D341Med (cell line): ENCODE measurements around the gene ST3GAL2.
"Not testable (repeated sequence)": the region's sequence is repeated elsewhere in the genome, so short reads cannot be mapped to it uniquely, and the experiment has no call there.

Experiments used
- DNase-seq: peaks from one replicate; pipeline ENCODE4 v3.0.0; 2012; ENCODE audit warnings: low spot score

ST3GAL2 gene

DNA sequence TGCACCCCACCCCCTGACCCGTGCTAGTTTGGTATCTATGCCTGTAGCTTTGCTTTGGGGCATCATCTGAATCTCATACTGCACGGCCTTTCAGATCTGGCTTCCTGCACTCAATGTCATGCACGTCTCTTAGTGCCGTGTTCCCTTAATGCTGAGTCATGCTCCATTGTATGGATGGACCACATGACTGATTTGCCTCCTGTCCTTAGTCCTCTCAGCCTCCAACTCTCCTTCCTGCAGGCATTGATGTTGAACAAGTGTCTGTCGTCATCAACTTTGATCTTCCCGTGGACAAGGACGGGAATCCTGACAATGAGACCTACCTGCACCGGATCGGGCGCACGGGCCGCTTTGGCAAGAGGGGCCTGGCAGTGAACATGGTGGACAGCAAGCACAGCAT is 106.2 kb downstream of the ST3GAL2 start:
- DNase-seq = not testable (repeated sequence)

DNA sequence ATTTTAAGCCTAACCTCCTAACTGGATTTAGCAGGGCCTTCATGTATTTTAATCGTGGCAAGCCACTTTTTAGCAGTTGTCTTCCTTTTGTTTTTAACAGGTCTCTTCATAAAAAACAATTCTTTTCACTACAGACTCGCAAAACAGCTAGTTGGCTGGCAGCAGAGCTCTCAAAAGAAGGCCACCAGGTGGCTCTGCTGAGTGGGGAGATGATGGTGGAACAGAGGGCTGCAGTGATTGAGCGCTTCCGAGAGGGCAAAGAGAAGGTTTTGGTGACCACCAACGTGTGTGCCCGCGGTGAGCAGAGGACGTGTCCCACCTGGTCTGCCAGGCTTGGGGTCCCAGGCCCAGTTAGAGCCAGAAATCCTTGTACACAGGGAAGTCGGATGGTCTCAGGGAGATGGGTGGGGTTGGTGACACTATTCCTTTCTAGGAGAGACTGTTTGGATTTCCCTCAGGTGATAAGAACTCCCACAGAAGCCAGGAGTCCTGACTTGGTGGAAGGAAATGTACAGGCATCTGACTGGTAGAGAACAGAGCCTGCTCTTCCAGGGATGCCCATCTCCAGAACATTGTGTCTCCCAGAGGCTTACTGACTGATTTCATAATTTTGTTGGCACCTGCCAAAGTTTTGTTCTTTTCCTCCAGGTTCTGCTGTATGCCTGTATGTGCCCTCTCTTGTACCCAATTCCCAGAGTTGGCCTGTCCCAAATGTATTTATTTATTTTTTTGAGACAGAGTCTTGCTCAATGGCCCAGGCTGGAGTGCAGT is 107.1 kb downstream of the ST3GAL2 start:
- peak; percentile 36 for DNase-seq

DNA sequence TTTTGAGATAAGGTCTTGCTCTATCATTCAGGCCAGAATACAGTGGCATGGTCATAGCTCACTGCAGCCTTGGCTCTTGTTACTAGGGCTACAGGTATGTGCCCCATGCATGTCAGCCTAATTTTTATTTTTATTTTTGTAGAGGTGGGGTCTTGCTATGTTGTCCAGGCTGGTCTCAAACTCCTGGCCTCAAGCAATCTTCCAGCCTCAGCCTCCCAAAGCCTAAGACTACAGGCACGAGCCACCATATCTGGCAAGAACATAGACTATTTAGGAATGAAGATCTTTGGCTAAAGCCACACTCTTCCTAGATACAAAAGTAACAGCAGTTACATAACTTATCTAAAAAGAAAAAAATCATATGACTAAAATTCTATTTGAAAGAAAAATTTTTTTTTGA is 107.8 kb downstream of the ST3GAL2 start:
- DNase-seq = no peak
